Measurements from ENCODE around the gene HK1. TPM values are rescaled to one million over a fixed set of nuclear protein-coding genes. Genes with fewer than 3 reads are reported as not detected.
A peak's percentile ranks its signal among the peaks of the same experiment; 100 is the strongest.

HK1 gene
- total RNA-seq, 2 donors from 2014 or later: 73.3 to 83.3 TPM

DNA sequence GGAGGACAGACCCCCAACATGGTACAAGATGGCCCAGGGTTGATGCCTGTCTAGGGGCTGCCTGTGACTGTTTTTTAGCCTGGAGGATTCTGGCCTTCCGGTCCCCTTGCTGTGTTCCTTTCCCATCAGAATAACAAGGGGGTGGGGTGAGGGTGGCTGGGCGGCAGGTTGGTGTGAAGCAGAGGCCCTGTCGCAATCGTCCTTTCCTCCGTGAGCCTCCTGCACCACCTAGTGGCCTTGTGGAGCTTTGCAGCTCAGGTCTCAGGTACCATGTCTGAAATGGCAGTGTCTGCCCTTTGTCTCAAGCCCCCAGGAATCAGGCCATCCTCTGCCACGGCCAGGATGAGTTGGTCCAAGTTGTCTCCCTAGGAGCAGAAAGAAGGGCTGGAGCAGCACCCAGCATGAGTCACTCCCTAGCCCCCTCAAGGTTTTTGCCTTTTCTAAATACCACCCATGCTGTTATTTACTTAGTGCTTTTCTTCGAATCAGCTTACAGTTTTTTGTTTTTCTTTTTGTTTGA is 114.2 kb downstream of the HK1 start:
- intact Hi-C loops (cut with DNase I): no loop called here
- DNase-seq: peak; percentile 89
- Histone ChIP-seq H3K27me3 (no peaks in the 10 kb centered on the region), H3K27ac (no peak overlapping the region), H3K9me3 (no peaks in the 10 kb centered on the region), H3K9ac (ENCODE audit: low read depth in 2 of 2, low read length in 2 of 2) (no peak overlapping the region), H3K4me1 (peaks cover 3% of the 10 kb centered on the region), H3K4me3 (no peak overlapping the region), H3K36me3 (no peaks in the 10 kb centered on the region)
- TF ChIP-seq, protein P1, sequence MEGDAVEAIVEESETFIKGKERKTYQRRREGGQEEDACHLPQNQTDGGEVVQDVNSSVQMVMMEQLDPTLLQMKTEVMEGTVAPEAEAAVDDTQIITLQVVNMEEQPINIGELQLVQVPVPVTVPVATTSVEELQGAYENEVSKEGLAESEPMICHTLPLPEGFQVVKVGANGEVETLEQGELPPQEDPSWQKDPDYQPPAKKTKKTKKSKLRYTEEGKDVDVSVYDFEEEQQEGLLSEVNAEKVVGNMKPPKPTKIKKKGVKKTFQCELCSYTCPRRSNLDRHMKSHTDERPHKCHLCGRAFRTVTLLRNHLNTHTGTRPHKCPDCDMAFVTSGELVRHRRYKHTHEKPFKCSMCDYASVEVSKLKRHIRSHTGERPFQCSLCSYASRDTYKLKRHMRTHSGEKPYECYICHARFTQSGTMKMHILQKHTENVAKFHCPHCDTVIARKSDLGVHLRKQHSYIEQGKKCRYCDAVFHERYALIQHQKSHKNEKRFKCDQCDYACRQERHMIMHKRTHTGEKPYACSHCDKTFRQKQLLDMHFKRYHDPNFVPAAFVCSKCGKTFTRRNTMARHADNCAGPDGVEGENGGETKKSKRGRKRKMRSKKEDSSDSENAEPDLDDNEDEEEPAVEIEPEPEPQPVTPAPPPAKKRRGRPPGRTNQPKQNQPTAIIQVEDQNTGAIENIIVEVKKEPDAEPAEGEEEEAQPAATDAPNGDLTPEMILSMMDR (IDR thresholded peaks at IDR 0.05): peak; percentile 90

DNA sequence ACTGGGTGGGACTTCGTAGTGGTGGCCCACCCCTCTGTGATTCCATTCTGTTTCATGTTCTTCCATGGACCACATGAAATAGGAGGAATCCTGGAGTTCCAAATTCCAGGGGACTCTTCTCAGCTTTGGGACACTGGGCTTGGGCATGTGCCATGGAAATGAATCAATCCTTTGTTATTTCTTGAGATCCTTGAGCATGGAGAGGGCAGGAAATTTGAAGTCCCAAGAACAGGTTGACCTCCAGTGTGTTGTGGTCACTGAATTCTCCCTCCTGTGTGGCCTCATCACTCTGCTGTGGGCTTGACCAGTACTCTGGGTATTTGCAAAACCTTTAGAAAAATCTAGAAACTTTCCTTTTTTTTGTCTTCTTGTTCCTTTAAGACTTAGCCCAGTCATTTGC is 115.7 kb downstream of the HK1 start:
- no peaks in the 10 kb centered on the region for H3K9me3 ChIP-seq
- TF ChIP-seq, protein P1 (IDR thresholded peaks at IDR 0.05): no peak
- no peak overlapping the region for H3K27ac ChIP-seq
- H3K9ac ChIP-seq (ENCODE audit: low read depth in 2 of 2, low read length in 2 of 2): no peak overlapping the region
- intact Hi-C loops (cut with DNase I): no loop called here
- no peak overlapping the region for H3K4me3 ChIP-seq
- peaks cover 3% of the 10 kb centered on the region for H3K4me1 ChIP-seq
- H3K36me3 ChIP-seq: no peaks in the 10 kb centered on the region
- no peak for DNase-seq
- H3K27me3 ChIP-seq: no peaks in the 10 kb centered on the region

DNA sequence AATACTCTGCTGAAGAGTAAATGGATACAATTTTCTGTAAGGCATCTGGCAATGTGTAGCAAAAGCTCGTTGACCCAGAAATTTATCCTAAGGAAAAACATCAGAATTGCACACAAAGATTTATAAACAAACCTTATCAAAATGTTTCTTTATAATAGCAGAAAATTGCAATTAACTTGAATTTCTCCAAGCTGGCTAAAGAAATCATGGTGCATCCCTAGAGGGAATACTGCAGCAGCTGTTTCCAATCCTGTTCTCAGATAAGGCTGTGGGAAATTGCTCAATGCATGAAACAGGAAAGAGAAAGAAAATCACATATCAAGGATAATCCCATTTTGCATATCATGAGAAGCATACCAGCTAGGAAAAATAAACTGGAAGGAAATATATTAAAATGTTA is 119.7 kb downstream of the HK1 start:
- TF ChIP-seq, protein P1 (IDR thresholded peaks at IDR 0.05): no peak
- intact Hi-C loops (cut with DNase I): no loop called here
- Histone ChIP-seq H3K4me3 (no peak overlapping the region), H3K27ac (no peak overlapping the region), H3K9me3 (no peaks in the 10 kb centered on the region), H3K27me3 (no peaks in the 10 kb centered on the region), H3K9ac (ENCODE audit: low read depth in 2 of 2, low read length in 2 of 2) (no peak overlapping the region), H3K4me1 (no peaks in the 10 kb centered on the region), H3K36me3 (no peaks in the 10 kb centered on the region)
- no peak for DNase-seq

DNA sequence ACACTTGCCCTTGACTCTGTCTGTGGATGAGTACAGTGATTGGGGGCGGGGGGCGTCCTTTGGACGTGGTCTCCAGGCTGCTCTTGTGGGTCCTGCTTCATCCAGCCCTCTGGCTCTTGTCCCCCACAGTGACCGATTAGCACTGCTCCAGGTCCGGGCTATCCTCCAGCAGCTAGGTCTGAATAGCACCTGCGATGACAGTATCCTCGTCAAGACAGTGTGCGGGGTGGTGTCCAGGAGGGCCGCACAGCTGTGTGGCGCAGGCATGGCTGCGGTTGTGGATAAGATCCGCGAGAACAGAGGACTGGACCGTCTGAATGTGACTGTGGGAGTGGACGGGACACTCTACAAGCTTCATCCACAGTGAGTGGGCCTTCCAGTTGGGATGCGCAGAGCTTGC is 120.2 kb downstream of the HK1 start:
- TF ChIP-seq, protein P1 (IDR thresholded peaks at IDR 0.05): no peak
- H3K27me3 ChIP-seq: no peaks in the 10 kb centered on the region
- intact Hi-C loops (cut with DNase I): no loop called here
- H3K9ac ChIP-seq (ENCODE audit: low read depth in 2 of 2, low read length in 2 of 2): no peak overlapping the region
- H3K4me3 ChIP-seq: no peak overlapping the region
- no peaks in the 10 kb centered on the region for H3K36me3 ChIP-seq
- no peak overlapping the region for H3K27ac ChIP-seq
- H3K9me3 ChIP-seq: no peaks in the 10 kb centered on the region
- DNase-seq: no peak
- no peaks in the 10 kb centered on the region for H3K4me1 ChIP-seq

DNA sequence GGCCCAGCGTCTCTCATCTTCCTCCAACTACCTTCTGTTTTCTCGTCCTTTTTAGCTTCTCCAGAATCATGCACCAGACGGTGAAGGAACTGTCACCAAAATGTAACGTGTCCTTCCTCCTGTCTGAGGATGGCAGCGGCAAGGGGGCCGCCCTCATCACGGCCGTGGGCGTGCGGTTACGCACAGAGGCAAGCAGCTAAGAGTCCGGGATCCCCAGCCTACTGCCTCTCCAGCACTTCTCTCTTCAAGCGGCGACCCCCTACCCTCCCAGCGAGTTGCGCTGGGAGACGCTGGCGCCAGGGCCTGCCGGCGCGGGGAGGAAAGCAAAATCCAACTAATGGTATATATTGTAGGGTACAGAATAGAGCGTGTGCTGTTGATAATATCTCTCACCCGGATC is 122.6 kb downstream of the HK1 start:
- Histone ChIP-seq H3K9ac (ENCODE audit: low read depth in 2 of 2, low read length in 2 of 2) (no peak overlapping the region), H3K4me3 (no peak overlapping the region), H3K36me3 (no peaks in the 10 kb centered on the region), H3K4me1 (no peaks in the 10 kb centered on the region), H3K27me3 (no peaks in the 10 kb centered on the region), H3K27ac (no peak overlapping the region), H3K9me3 (no peaks in the 10 kb centered on the region)
- no peak for DNase-seq
- TF ChIP-seq, protein P1 (IDR thresholded peaks at IDR 0.05): no peak
- intact Hi-C loops (cut with DNase I): no loop called here
